Coronary artery (tissue), 2 donors: ENCODE data around the gene TSPAN5.

Experiments
- DNase-seq: peaks from one replicate; pipeline ENCODE4 v3.0.0-alpha.2; 2017; ENCODE audit warnings: low spot score
- H3K27ac ChIP-seq, 2 donors: fragments of 200-600 bp; sonication (generic); one replicate each; pipeline ENCODE4 v1.5.1; 2016 to 2019
- H3K4me3 ChIP-seq: fragments of 200-600 bp; sonication (generic); 2 replicates; pipeline ENCODE4 v1.5.1; 2016; ENCODE audit warnings: mild to moderate bottlenecking, moderate library complexity
- TF ChIP-seq, protein P1 (sequence below): fragments of 200-600 bp; sonication (generic); IDR thresholded peaks from one replicate; pipeline ENCODE4 v1.5.1; 2019; ENCODE audit warnings: antibody characterized with exemption

TSPAN5 gene

DNA sequence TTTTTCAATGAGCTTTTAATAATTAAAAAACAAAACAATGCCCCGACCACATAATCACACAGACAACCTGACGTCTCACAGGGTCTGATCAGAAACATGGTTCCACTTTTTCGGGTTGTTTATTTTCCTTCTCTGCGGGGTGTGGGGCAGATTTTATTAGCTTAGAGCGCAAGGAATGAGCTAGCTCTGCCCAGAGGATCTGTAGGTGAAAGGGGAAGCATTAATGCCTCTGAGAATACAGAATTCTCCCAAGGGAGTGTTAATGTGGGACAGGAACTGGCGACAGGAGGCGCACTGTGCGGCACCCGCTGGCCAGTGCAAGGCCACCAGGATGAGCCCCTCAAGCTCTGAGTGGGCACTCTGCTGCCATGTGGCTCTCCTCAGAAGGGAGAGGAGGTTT is 181.5 kb downstream of the TSPAN5 start:
- TF ChIP-seq, protein P1, sequence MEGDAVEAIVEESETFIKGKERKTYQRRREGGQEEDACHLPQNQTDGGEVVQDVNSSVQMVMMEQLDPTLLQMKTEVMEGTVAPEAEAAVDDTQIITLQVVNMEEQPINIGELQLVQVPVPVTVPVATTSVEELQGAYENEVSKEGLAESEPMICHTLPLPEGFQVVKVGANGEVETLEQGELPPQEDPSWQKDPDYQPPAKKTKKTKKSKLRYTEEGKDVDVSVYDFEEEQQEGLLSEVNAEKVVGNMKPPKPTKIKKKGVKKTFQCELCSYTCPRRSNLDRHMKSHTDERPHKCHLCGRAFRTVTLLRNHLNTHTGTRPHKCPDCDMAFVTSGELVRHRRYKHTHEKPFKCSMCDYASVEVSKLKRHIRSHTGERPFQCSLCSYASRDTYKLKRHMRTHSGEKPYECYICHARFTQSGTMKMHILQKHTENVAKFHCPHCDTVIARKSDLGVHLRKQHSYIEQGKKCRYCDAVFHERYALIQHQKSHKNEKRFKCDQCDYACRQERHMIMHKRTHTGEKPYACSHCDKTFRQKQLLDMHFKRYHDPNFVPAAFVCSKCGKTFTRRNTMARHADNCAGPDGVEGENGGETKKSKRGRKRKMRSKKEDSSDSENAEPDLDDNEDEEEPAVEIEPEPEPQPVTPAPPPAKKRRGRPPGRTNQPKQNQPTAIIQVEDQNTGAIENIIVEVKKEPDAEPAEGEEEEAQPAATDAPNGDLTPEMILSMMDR = no peak
- Histone ChIP-seq H3K27ac (no peak overlapping the region), H3K4me3 (no peak overlapping the region)
- DNase-seq = no peak

GRCh38 chr4:98474408-98474844 is 184.0 kb downstream of the TSPAN5 start:
- DNase-seq = no peak
- TF ChIP-seq, protein P1 = no peak

DNA sequence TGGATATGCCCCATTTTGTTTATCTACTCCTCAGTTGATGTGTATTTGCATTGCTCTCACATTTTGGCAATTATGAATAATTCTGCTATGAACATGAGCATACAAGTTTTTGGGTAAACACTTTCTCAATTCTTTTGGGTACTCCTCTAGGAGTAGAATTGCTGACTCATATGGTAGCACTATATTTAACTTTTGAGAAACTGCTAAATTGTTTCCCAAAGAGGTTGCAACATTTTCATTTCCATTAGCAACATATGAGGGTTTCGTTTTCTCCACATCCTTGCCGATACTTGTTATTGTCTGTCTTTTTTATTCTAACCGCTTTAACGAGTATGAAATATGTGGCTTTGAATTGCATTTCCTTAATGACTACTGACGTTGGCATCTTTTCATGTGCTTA is 185.4 kb downstream of the TSPAN5 start:
- Histone ChIP-seq H3K4me3 (no peak overlapping the region), H3K27ac (no peak overlapping the region)
- no peak for DNase-seq
- TF ChIP-seq, protein P1 = no peak

More at GRCh38 chr4:98474408-98474844, 184.0 kb downstream of the TSPAN5 start:
- H3K27ac ChIP-seq = no peak overlapping the region
- no peak overlapping the region for H3K4me3 ChIP-seq

DNA sequence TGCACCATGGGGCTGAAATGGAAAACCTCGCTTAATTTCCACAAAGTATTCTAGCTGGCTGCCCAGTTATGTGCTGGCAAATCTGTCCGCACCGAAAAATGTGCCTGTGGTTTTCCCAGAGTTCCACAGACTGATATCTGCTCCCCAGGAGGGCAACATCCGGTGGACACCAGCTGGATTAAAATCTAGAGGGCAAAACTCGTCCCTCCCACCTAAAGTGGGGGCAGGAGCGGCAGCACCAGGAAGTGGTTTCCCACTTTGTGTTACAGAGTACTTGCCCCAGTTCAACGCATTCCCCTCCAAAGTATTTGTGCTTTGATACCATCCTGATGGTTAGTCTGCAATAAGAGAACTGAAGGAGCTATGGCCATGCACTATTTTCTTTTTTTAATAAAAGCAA is 187.6 kb downstream of the TSPAN5 start:
- TF ChIP-seq, protein P1 = no peak
- no peak overlapping the region for H3K4me3 ChIP-seq
- no peak for DNase-seq
- no peak overlapping the region for H3K27ac ChIP-seq

GRCh38 chr4:98470366-98470765 is 188.0 kb downstream of the TSPAN5 start:
- DNase-seq = no peak
- Histone ChIP-seq H3K27ac (no peak overlapping the region), H3K4me3 (no peak overlapping the region)
- TF ChIP-seq, protein P1 = no peak

- H3K4me3 ChIP-seq = no peak overlapping the region
- TF ChIP-seq, protein P1 = no peak
- DNase-seq = no peak
- no peak overlapping the region for H3K27ac ChIP-seq
Measured at GRCh38 chr4:98469771-98470170, 188.6 kb downstream of the TSPAN5 start.

DNA sequence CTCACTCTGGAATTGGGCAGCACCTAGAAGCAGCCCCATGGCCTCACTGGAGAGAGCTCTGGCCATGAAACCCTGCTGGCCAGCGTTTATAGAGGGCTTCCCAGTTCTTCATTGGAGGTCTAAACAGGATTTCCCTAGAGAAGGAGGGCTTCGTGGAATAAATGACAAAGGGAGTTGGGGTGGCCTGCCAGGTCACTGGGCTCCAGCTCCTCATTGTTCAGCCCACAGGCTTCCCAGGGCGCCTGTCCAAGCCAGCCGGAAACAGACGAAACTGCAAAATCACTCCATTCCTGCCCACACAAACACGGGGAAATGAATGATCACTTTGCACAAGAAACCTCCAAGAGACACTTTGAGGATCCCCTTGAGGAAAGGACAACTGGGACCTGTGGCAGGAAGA is 189.7 kb downstream of the TSPAN5 start:
- Histone ChIP-seq H3K27ac (no peak overlapping the region), H3K4me3 (no peak overlapping the region)
- no peak for DNase-seq
- TF ChIP-seq, protein P1 = no peak
